K562 (cell line): Measurements from ENCODE around the gene PRKCB.

Source experiments
- ATF4 ChIP-seq: fragments of 450-650 bp; formaldehyde crosslinking; IDR thresholded peaks from 2 replicates; pipeline ENCODE4 v1.4.0; 2022; ENCODE audit warnings: mild to moderate bottlenecking, moderate library complexity
- CTCF ChIP-seq, 3 experiments: IDR thresholded peaks in 2 of 3; conservative IDR thresholded peaks in 1 of 3; 2 replicates each; pipeline ENCODE4 v1.5.1; 2011 to 2012; ENCODE audit warnings: low read length in 3 of 3, mild to moderate bottlenecking in 3 of 3, control low read depth in 2 of 3, improper control_type of control experiment in 1 of 3, inconsistent platforms in 1 of 3, low read depth in 1 of 3, mixed read lengths in 1 of 3, moderate library complexity in 1 of 3; ENCODE audit not compliant: insufficient read depth in 2 of 3
- ELK3 ChIP-seq: fragments of 450-650 bp; formaldehyde crosslinking; IDR thresholded peaks from 2 replicates; pipeline ENCODE4 v1.4.0; 2020; ENCODE audit warnings: mild to moderate bottlenecking
- FOXM1 ChIP-seq, 2 experiments: fragments of 450-650 bp in 1 of 2; sonication (generic) in 1 of 2; formaldehyde crosslinking in 1 of 2; IDR thresholded peaks; 2 replicates each; pipeline versions ENCODE4 v1.6.1 to v1.9.0; 2017 to 2022; ENCODE audit warnings: low read depth in 2 of 2, mild to moderate bottlenecking in 2 of 2, missing genetic modification reagents in 1 of 2, moderate library complexity in 1 of 2
- HDAC3 ChIP-seq: fragments of 450-650 bp; IDR thresholded peaks from 2 replicates; pipeline ENCODE4 v1.6.1; 2018; ENCODE audit warnings: borderline replicate concordance, mild to moderate bottlenecking, moderate library complexity; ENCODE audit not compliant: partially characterized antibody
- MAFF ChIP-seq: IDR thresholded peaks from 2 replicates; pipeline ENCODE4 v1.6.1; 2012; ENCODE audit warnings: low read length, improper control_type of control experiment
- POLR2A ChIP-seq: fragments of 450-650 bp; conservative IDR thresholded peaks from 2 replicates; pipeline ENCODE4 v1.6.1; 2016
- RHOXF2B ChIP-seq: fragments of 250-450 bp; sonication (Bioruptor Pico); conservative IDR thresholded peaks from 2 replicates; pipeline ENCODE4 v1.5.1; 2021
- SPI1 ChIP-seq: IDR thresholded peaks from 2 replicates; pipeline ENCODE4 v1.6.1; 2011; ENCODE audit warnings: low read depth, low read length, control low read depth, borderline replicate concordance
- TEAD1 ChIP-seq, 2 experiments: fragments of 450-650 bp in 1 of 2; sonication (generic) in 1 of 2; formaldehyde crosslinking; IDR thresholded peaks; 2 replicates each; pipeline versions ENCODE4 v1.4.0 to v1.8.0; 2020 to 2022; ENCODE audit warnings: mild to moderate bottlenecking in 2 of 2, missing genetic modification reagents in 1 of 2
- TOE1 ChIP-seq, 2 experiments: fragments of 450-650 bp in 1 of 2; sonication (generic) in 1 of 2; formaldehyde crosslinking in 1 of 2; IDR thresholded peaks; 2 replicates each; pipeline versions ENCODE4 v1.7.1 to v1.8.0; 2016 to 2022; ENCODE audit warnings: borderline replicate concordance in 2 of 2, mild to moderate bottlenecking in 2 of 2, antibody characterized with exemption in 1 of 2, inconsistent platforms in 1 of 2, low read depth in 1 of 2, missing genetic modification reagents in 1 of 2, moderate library complexity in 1 of 2
- ZNF274 ChIP-seq: IDR thresholded peaks from 2 replicates; pipeline ENCODE4 v1.6.1; 2011; ENCODE audit warnings: low read depth, mild to moderate bottlenecking, low read length, moderate library complexity, borderline replicate concordance
- ZNF766 ChIP-seq: fragments of 200-800 bp; sonication (Bioruptor generic); conservative IDR thresholded peaks from 2 replicates; pipeline ENCODE4 v1.6.1; 2016; ENCODE audit warnings: missing genetic modification characterization, missing compliant biosample characterization

GRCh38 chr16:23830276-23830675 lies 5.5 kb upstream of the PRKCB start:
- TF ChIP-seq HDAC3 (no peak), FOXM1 (IDR thresholded peaks at IDR 0.05; ENCODE audit: low read depth) (no peak), FOXM1 (CRISPR knock-in tag; IDR thresholded peaks at IDR 0.05; ENCODE audit: low read depth) (no peak), RHOXF2B (CRISPR knock-in tag) (no peak), ATF4 (CRISPR knock-in tag) (no peak), TEAD1 (CRISPR knock-in tag; IDR thresholded peaks at IDR 0.05) (no peak), TOE1 (IDR thresholded peaks at IDR 0.05; ENCODE audit: borderline replicate concordance) (no peak), TOE1 (CRISPR knock-in tag; IDR thresholded peaks at IDR 0.05; ENCODE audit: borderline replicate concordance, low read depth) (no peak), ZNF766 (no peak), ZNF274 (no peak), POLR2A (no peak), MAFF (no peak), CTCF (IDR thresholded peaks at IDR 0.05 in 2 of 3, conservative IDR thresholded peaks at IDR 0.05 in 1 of 3; ENCODE audit: insufficient read depth in 2 of 3, low read depth in 1 of 3, low read length in 3 of 3) (no peak), ELK3 (CRISPR knock-in tag) (no peak), SPI1 (no peak)
